Liver (tissue), 9 donors: Measurements from ENCODE around the gene IKZF4. TPM values are rescaled to one million over a fixed set of nuclear protein-coding genes. Genes with fewer than 3 reads are reported as not detected.

Experiments used
- DNase-seq: peaks from one replicate; pipeline ENCODE4 v3.0.0-alpha.2; 2017; ENCODE audit warnings: low spot score
- H3K27ac ChIP-seq, 2 donors: one replicate each; pipeline ENCODE4 v1.7.0; 2013; ENCODE audit warnings: inconsistent platforms in 2 of 2, low read length in 2 of 2, control low read depth in 1 of 2, low read depth in 1 of 2, mild to moderate bottlenecking in 1 of 2
- H3K27me3 ChIP-seq, 4 donors: one replicate each; pipeline versions ENCODE4 v1.6.1 to v1.7.0; 2013; ENCODE audit warnings: low read length in 3 of 4, inconsistent platforms in 1 of 4, mild to moderate bottlenecking in 1 of 4, moderate library complexity in 1 of 4; ENCODE audit not compliant: control insufficient read depth in 4 of 4, insufficient read depth in 4 of 4
- H3K36me3 ChIP-seq, 4 donors: one replicate each; pipeline versions ENCODE4 v1.6.1 to v1.7.0; 2013; ENCODE audit warnings: low read length in 3 of 4, mild to moderate bottlenecking in 3 of 4, low read depth in 1 of 4, moderate library complexity in 1 of 4; ENCODE audit not compliant: control insufficient read depth in 4 of 4, insufficient read depth in 3 of 4
- H3K4me1 ChIP-seq, 4 donors: one replicate each; pipeline versions ENCODE4 v1.6.1 to v1.7.0; 2013; ENCODE audit warnings: low read length in 3 of 4, mild to moderate bottlenecking in 3 of 4, moderate library complexity in 1 of 4; ENCODE audit not compliant: control insufficient read depth in 4 of 4, insufficient read depth in 4 of 4
- H3K4me3 ChIP-seq, 3 donors: one replicate each; pipeline versions ENCODE4 v1.6.1 to v1.7.0; 2013; ENCODE audit warnings: low read length in 3 of 3, control low read depth in 1 of 3, low read depth in 1 of 3, mild to moderate bottlenecking in 1 of 3
- H3K9ac ChIP-seq, 2 donors: one replicate each; pipeline ENCODE4 v1.7.0; 2013; ENCODE audit warnings: low read length in 2 of 2, mild to moderate bottlenecking in 2 of 2, moderate library complexity in 2 of 2, control low read depth in 1 of 2, low read depth in 1 of 2
- H3K9me3 ChIP-seq, 4 donors: one replicate each; pipeline versions ENCODE4 v1.6.1 to v1.7.0; 2013; ENCODE audit warnings: low read length in 3 of 4; ENCODE audit not compliant: control insufficient read depth in 4 of 4
- ATF3 ChIP-seq: IDR thresholded peaks from 2 replicates; pipeline ENCODE4 v1.6.1; 2016; ENCODE audit warnings: antibody characterized with exemption
- CTCF ChIP-seq: fragments of 150-350 bp; IDR thresholded peaks from 2 replicates; pipeline ENCODE4 v1.5.1; 2017; ENCODE audit warnings: improper control_type of control experiment, low read depth, low read length; ENCODE audit not compliant: missing input control
- EGR1 ChIP-seq, 2 donors: IDR thresholded peaks; 2 replicates each; pipeline ENCODE4 v1.6.1; 2016 to 2018; ENCODE audit warnings: antibody characterized with exemption in 2 of 2, low read depth in 2 of 2
- GABPA ChIP-seq, 2 donors: IDR thresholded peaks in 1 of 2; conservative IDR thresholded peaks in 1 of 2; 2 replicates each; pipeline ENCODE4 v1.6.1; 2016; ENCODE audit warnings: antibody characterized with exemption in 2 of 2, mild to moderate bottlenecking in 1 of 2, moderate library complexity in 1 of 2
- HNF4A ChIP-seq, 2 donors: conservative IDR thresholded peaks; 2 replicates each; pipeline ENCODE4 v1.6.1; 2016; ENCODE audit warnings: antibody characterized with exemption in 2 of 2, mild to moderate bottlenecking in 2 of 2
- JUND ChIP-seq, 2 donors: IDR thresholded peaks; 2 replicates each; pipeline ENCODE4 v1.6.1; 2016; ENCODE audit warnings: antibody characterized with exemption in 2 of 2
- MAX ChIP-seq: IDR thresholded peaks from 2 replicates; pipeline ENCODE4 v1.6.1; 2016; ENCODE audit warnings: antibody characterized with exemption
- RAD21 ChIP-seq, 2 donors: IDR thresholded peaks; 2 replicates each; pipeline ENCODE4 v1.6.1; 2016; ENCODE audit warnings: antibody characterized with exemption in 2 of 2, mild to moderate bottlenecking in 2 of 2
- REST ChIP-seq: IDR thresholded peaks from 2 replicates; pipeline ENCODE4 v1.6.1; 2016; ENCODE audit warnings: antibody characterized with exemption, mild to moderate bottlenecking
- TAF1 ChIP-seq: conservative IDR thresholded peaks from 2 replicates; pipeline ENCODE4 v1.6.1; 2016; ENCODE audit warnings: antibody characterized with exemption, mild to moderate bottlenecking
- YY1 ChIP-seq: IDR thresholded peaks from 2 replicates; pipeline ENCODE4 v1.6.1; 2016; ENCODE audit warnings: antibody characterized with exemption, mild to moderate bottlenecking
- ZBTB33 ChIP-seq: IDR thresholded peaks from 2 replicates; pipeline ENCODE4 v1.6.1; 2016; ENCODE audit warnings: antibody characterized with exemption
- WGBS: extraction: QIAGEN DNeasy Blood & Tissue Kit; methylation state at CpG from one replicate; pipeline ENCODE4 v1.1.7; 2013; 5-methylcytosine and 5-hydroxymethylcytosine counted together
- polyA plus RNA-seq, 2 donors: library from polyadenylated mRNA; stranded (reverse) in 1 of 2; unstranded in 1 of 2; fragments of 200-250 nt in 1 of 2; fragments of >200 nt in 1 of 2; fragmentation: Nextera tagmentation in 1 of 2; extraction: Ambion mirVana in 1 of 2; gene quantifications; one replicate each; pipeline versions ENCODE4 v1.2.1 to v1.2.3, GENCODE V29; 2013 to 2015
- total RNA-seq, 2 donors: library from RNA; depleted of rRNA; stranded (reverse); fragments of >200 nt; gene quantifications; one replicate each; pipeline ENCODE4 v1.2.3, GENCODE V29; 2014
- donor health status: healthy.
- donor health status: healthy.
- donor health status: healthy.
- donor health status: healthy.
- donor health status: healthy.

Gene IKZF4
- total and polyA plus RNA-seq, 4 donors: 0.47 to 1.9 (median 0.75) TPM

GRCh38 chr12:56017181-56017580 lies 3.7 kb upstream of the IKZF4 start (continued):
- TF ChIP-seq GABPA (IDR thresholded peaks at IDR 0.05 in 1 of 2, conservative IDR thresholded peaks at IDR 0.05 in 1 of 2) (no peak), TAF1 (no peak), RAD21 (IDR thresholded peaks at IDR 0.05) (no peak), JUND (IDR thresholded peaks at IDR 0.05) (no peak), YY1 (no peak)

GRCh38 chr12:56018356-56018755 lies 2.5 kb upstream of the IKZF4 start:
- Histone ChIP-seq H3K27ac (no peak overlapping the region), H3K4me3 (no peak overlapping the region), H3K4me1 (peaks cover 0 to 9% (median 3%) of the 10 kb centered on the region in 4 donors), H3K27me3 (no peaks in the 10 kb centered on the region), H3K9ac (no peak overlapping the region), H3K9me3 (no peaks in the 10 kb centered on the region), H3K36me3 (no peaks in the 10 kb centered on the region)
- TF ChIP-seq HNF4A (conservative IDR thresholded peaks at IDR 0.05): no peak
- TF ChIP-seq ZBTB33: no peak
- TF ChIP-seq REST: no peak
- TF ChIP-seq EGR1 (IDR thresholded peaks at IDR 0.05; ENCODE audit: low read depth in 2 of 2): no peak
- TF ChIP-seq MAX: no peak
- 100% methylated on average over 1 of the region's 1 CpG for whole genome bisulfite sequencing
- no peak for DNase-seq

- no peak overlapping the region for H3K4me3 ChIP-seq
- H3K27me3 ChIP-seq: no peaks in the 10 kb centered on the region
- WGBS: 76% methylated on average over 2 of the region's 2 CpGs
- H3K9ac ChIP-seq: no peak overlapping the region
- no peak overlapping the region for H3K27ac ChIP-seq
- no peak for DNase-seq
- no peaks in the 10 kb centered on the region for H3K36me3 ChIP-seq
- TF ChIP-seq CTCF (no peak), RAD21 (IDR thresholded peaks at IDR 0.05) (no peak), ATF3 (no peak)
- H3K9me3 ChIP-seq: no peaks in the 10 kb centered on the region
- H3K4me1 ChIP-seq: no peaks in the 10 kb centered on the region
Measured at GRCh38 chr12:56021889-56022497, 1.1 kb downstream of the IKZF4 start.
